ENCODE results near the gene ERN1. TPM values are rescaled to one million over a fixed set of nuclear protein-coding genes. Genes with fewer than 3 reads are reported as not detected.

The ERN1 gene
- total RNA-seq, 2 donors from 2014 or later, result 9.0 to 13.7 TPM

DNA sequence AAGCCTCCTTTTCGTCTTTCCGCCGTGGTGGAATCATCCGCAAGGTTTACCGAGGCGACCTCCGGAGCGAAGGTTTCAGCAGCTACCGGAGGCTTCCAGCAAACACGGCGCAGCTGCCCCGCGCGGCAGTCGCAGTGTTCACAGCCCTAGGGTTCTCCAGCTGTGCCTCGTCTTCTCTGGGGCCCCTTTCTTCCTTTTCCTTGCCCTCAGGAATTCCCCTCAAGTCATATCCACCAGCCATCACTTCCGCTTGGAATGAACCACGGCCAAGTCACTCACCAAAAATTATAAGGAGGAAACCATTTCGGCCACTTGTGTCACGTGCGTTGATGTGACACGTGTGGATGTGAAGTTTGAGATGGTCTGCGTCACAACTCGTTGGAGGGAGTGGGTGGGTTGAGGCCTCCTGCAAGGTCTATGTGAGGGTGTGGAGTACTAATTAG is 636 bp upstream of the ERN1 start:
- H3K9me3 ChIP-seq (ENCODE audit: control insufficient read depth, low read length), result no peaks in the 10 kb centered on the region
- Mint-ChIP-seq H3K4me3 (peak overlapping the region; percentile 62), H3K36me3 (ENCODE audit: low read depth) (no peaks in the 10 kb centered on the region), H3K27me3 (ENCODE audit: insufficient read depth) (peaks cover 21% of the 10 kb centered on the region), H3K27ac (peak overlapping the region; percentile 82), H3K9me3 (no peaks in the 10 kb centered on the region), H3K4me1 (peaks cover 5% of the 10 kb centered on the region)
- no peak for DNase-seq
- no peak overlapping the region for H3K27ac ChIP-seq (ENCODE audit: low read depth, low read length)
- peaks cover 5% of the 10 kb centered on the region for H3K4me1 ChIP-seq (ENCODE audit: control insufficient read depth, insufficient read depth, low read length)
- no peaks in the 10 kb centered on the region for H3K36me3 ChIP-seq (ENCODE audit: control insufficient read depth, insufficient read depth, low read length)
- 41 to 47% methylated on average over 18 to 24 of the region's 24 CpGs for WGBS, 2 experiments (ENCODE audit: insufficient coverage in 1 of 2, insufficient read length in 1 of 2)
- H3K27me3 ChIP-seq (ENCODE audit: control insufficient read depth, insufficient read depth, low read length, poor library complexity, severe bottlenecking), result peaks cover 23% of the 10 kb centered on the region
- H3K9ac ChIP-seq (ENCODE audit: extremely low read depth, low read length, poor library complexity, severe bottlenecking), result peak overlapping the region; percentile 9
- H3K4me3 ChIP-seq (ENCODE audit: low read length), result peak overlapping the region; percentile 75
- peak; percentile 0 for TF ChIP-seq CTCF (conservative IDR thresholded peaks at IDR 0.05)

DNA sequence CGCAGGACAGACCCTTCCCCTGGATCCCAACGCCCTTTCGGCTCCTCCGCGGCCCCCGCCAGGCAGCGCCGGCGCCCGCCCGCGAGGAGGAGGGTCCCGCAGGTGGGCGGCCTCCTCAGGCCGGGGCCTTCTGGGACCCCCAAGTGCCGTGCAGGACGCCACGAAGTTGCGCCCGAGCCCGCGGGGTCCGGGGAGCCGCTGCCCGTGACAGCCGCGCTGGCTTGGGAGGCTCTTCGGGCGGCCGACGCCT is 504 bp downstream of the ERN1 start:
- Mint-ChIP-seq H3K27me3 (ENCODE audit: insufficient read depth) (peaks cover 21% of the 10 kb centered on the region), H3K4me3 (peak overlapping the region; percentile 62), H3K36me3 (ENCODE audit: low read depth) (peaks cover under 1% of the 10 kb centered on the region), H3K9me3 (no peaks in the 10 kb centered on the region), H3K4me1 (peaks cover 5% of the 10 kb centered on the region), H3K27ac (no peak overlapping the region)
- no peak overlapping the region for H3K27ac ChIP-seq (ENCODE audit: low read depth, low read length)
- peaks cover 23% of the 10 kb centered on the region for H3K27me3 ChIP-seq (ENCODE audit: control insufficient read depth, insufficient read depth, low read length, poor library complexity, severe bottlenecking)
- TF ChIP-seq CTCF (conservative IDR thresholded peaks at IDR 0.05), result no peak
- peak overlapping the region; percentile 45 for H3K9ac ChIP-seq (ENCODE audit: extremely low read depth, low read length, poor library complexity, severe bottlenecking)
- H3K4me3 ChIP-seq (ENCODE audit: low read length), result peak overlapping the region; percentile 83
- H3K4me1 ChIP-seq (ENCODE audit: control insufficient read depth, insufficient read depth, low read length), result peaks cover 5% of the 10 kb centered on the region
- no peaks in the 10 kb centered on the region for H3K9me3 ChIP-seq (ENCODE audit: control insufficient read depth, low read length)
- H3K36me3 ChIP-seq (ENCODE audit: control insufficient read depth, insufficient read depth, low read length), result no peaks in the 10 kb centered on the region
- DNase-seq, result no peak
- WGBS, 2 experiments (ENCODE audit: insufficient coverage in 1 of 2, insufficient read length in 1 of 2), result 0% methylated on average over 9 to 31 of the region's 31 CpGs

- H3K4me3 Mint-ChIP-seq, result peak overlapping the region; percentile 62
- peak overlapping the region; percentile 8 for H3K27ac Mint-ChIP-seq
- H3K4me1 Mint-ChIP-seq, result peaks cover 5% of the 10 kb centered on the region
- H3K4me1 ChIP-seq (ENCODE audit: control insufficient read depth, insufficient read depth, low read length), result peaks cover 5% of the 10 kb centered on the region
- H3K36me3 Mint-ChIP-seq (ENCODE audit: low read depth), result peaks cover 2% of the 10 kb centered on the region
- H3K36me3 ChIP-seq (ENCODE audit: control insufficient read depth, insufficient read depth, low read length), result no peaks in the 10 kb centered on the region
- H3K27me3 Mint-ChIP-seq (ENCODE audit: insufficient read depth), result peaks cover 21% of the 10 kb centered on the region
- WGBS, 2 experiments (ENCODE audit: insufficient coverage in 1 of 2, insufficient read length in 1 of 2), result 30% methylated on average over 13 to 15 of the region's 15 CpGs
- no peaks in the 10 kb centered on the region for H3K9me3 ChIP-seq (ENCODE audit: control insufficient read depth, low read length)
- peak overlapping the region; percentile 45 for H3K9ac ChIP-seq (ENCODE audit: extremely low read depth, low read length, poor library complexity, severe bottlenecking)
- no peak overlapping the region for H3K27ac ChIP-seq (ENCODE audit: low read depth, low read length)
- no peak for TF ChIP-seq CTCF (conservative IDR thresholded peaks at IDR 0.05)
- no peak for DNase-seq
- H3K4me3 ChIP-seq (ENCODE audit: low read length), result peak overlapping the region; percentile 83
- peaks cover 23% of the 10 kb centered on the region for H3K27me3 ChIP-seq (ENCODE audit: control insufficient read depth, insufficient read depth, low read length, poor library complexity, severe bottlenecking)
- H3K9me3 Mint-ChIP-seq, result no peaks in the 10 kb centered on the region
These were observed 993 bp downstream of the ERN1 start for GRCh38 chr17:64128787-64129514.
